ENCODE data around the gene YAF2.
A peak's percentile ranks its signal among the peaks of the same experiment; 100 is the strongest.
"Not testable (repeated sequence)": the region's sequence is repeated elsewhere in the genome, so short reads cannot be mapped to it uniquely, and the experiment has no call there.

Gene YAF2

DNA sequence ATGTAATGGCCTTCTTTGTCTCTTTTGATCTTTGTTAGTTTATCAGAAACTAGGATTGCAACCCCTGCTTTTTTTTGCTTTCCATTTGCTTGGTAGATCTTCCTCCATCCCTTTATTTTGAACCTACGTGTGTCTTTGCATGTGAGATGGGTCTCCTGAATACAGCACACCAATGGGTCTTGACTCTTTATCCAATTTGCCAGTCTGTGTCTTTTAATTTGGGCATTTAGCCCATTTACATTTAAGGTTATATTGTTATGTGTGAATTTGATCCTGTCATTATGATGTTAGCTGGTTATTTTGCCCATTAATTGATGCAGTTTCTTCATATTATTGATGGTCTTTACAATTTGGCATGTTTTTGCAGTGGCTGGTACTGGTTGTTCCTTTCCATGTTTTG, 14.6 kb upstream of the YAF2 start:
- not testable (repeated sequence) for DNase-seq

DNA sequence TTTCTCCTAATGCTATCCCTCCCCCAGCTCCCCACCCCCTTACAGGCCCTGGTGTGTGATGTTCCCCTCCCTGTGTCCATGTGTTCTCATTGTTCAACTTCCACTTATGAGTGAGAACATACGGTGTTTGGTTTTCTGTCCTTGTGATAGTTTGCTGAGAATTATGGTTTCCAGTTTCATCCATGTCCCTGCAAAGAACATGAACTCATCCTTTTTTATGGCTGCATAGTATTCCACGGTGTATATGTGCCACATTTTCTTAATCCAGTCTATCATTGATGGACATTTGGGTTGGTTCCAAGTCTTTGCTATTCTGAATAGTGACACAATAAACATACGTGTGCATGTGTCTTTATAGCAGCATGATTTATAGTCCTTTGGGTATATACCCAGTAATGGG, 11.0 kb upstream of the YAF2 start:
- not testable (repeated sequence) for DNase-seq

DNA sequence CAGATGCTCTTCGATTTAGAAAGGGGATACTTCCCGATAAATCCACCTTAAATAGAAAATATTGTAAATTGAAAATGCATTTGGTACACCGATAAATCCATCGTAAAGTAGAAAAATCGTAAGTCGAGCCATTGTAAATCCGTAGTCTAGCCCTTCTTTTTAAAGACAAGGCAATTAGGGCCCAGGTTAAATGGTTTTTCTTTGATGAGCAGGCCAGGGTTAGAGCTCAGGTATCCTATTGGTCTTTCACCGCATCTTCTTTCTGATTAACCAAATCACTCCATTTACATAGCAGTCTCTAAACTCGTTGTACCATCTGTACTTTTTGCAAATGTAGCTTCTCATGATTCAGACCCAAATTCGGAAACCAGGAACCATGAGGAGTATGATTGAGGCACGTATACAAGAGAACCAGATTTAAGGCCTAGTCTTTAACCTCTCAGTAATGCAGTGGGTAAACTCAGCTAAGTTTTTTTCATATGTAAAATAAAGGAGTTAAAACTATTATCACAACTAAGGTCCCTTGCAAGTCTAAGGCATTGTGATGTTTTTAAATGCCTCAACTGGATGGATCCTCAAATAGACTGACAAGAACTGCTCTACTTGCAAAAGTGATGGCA, 2.2 kb upstream of the YAF2 start:
- DNase-seq: no peak

DNA sequence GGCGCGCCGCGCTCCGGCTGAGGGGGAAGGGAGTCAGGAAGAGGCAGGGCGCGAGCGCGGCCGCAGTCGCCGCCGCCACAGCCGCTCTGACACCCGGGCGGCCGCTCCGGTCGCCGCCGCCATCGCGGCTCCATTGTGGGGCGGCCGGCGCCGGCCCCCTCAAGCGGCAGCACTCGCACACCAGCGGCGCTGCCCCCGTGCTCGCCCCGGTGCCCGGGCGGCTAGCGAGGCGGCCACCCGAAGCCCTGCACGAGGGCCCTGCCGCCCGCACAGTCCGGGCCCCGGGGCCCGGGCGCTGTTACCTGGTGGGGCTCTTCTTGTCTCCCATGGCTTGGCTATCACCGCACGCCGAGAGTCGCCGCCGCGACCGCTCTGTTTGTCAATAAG, 202 bp downstream of the YAF2 start:
- DNase-seq: no peak

DNA sequence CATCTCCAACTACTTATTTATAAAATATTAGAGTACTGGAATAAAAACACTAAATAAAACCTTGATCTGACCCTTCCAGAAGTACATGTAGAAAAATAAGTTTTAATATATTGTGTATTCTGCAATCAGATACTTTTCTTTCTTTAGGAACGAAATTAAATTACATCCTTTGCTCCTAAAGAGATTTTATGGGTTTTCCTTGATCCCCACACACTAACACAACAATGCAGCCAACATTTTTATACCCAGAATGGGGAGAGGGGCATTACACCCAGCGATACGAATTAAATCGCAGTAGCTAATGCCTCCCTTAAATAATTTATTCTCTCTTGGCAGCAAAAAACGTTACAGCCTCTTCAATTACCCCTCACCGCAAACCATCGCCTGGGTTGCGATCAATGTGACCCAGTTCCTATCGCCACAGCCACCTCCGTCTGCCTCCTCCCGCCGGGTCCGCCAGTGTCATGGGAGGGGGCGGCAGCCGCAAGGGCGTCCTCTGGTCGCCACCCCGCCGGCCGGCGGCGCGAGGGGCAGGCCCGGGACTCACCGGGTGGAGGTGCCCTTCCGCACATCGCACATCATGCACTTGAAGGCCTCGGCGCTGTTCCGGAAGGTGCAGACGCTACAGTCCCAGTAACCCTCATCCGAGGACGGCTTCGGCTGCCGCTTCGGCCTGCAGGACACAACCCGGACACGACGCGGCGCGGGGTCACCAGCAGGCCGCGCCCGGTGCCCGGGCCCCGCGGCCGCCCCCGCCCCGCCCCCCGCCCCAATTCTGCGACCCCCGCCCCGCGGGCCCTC, 796 bp downstream of the YAF2 start:
- peak; percentile 81 for DNase-seq

DNA sequence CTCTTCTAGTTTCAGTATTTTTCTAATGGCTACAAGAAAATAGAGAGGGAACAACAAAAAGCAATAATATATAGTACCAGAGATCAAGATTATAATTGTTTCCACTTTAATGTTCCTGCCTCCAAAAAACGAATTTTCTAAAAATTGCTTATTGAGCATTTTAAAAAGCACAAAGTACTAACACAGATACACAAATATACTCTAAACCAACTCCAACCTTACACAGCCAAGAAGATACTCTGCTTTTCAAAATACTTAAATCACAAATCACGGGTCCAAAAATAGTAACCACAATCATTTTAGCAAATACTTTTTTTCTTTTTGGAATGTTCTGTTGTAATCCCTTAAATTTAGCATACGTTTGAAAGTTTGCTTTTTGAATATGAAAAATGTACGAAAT, 2.0 kb downstream of the YAF2 start:
- DNase-seq: no peak

DNA sequence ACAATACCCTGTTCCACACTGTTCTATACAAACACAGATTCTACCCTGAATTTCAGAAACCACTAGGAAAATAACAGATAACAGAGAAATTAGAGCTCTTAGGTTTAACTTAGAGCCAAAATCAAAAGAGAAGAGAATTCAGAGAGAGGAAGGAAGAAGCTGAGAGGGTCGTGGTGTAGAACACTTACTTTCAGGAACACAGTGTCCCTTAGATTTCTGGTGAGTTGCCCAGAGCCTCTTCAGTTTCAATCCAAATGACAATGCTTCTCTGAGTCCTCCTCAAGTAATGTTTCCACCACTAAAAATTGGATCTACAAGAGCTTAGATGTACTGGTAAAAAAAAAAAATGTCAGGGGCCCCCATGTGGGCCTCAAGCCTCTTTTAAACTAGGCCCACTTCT, 2.6 kb downstream of the YAF2 start:
- DNase-seq: no peak

DNA sequence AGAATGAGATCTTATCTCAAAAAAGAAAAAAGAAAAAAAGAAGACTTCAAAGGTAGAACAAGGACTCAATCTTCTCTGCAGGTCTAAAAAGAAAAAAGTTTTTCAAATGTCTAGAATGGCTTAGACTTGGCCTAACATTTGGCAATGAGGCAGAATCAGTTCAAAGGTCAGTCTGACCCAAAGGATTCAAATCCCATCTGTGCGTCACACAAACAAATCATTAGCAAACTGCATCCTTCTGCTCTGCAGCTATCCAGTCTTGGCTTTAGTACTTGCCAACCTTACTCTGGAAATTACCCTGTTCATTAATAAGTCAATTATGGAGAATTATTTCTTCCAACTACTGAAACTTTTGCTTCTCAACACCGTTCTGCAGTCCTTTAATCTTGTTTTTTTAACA, 3.1 kb downstream of the YAF2 start:
- no peak for DNase-seq

DNA sequence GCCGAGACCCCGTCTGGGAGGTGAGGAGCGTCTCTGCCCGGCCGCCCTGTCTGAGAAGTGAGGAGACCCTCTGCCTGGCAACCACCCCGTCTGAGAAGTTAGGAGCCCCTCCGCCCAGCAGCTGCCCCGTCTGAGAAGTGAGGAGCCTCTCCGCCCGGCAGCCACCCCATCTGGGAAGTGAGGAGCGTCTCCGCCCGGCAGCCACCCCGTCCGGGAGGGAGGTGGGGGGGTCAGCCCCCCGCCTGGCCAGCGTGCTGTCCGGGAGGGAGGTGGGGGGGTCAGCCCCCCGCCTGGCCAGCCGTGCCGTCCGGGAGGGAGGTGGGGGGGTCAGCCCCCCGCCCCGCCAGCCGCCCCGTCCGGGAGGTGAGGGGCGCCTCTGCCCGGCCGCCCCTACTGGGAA, 10.5 kb downstream of the YAF2 start:
- DNase-seq: not testable (repeated sequence)

DNA sequence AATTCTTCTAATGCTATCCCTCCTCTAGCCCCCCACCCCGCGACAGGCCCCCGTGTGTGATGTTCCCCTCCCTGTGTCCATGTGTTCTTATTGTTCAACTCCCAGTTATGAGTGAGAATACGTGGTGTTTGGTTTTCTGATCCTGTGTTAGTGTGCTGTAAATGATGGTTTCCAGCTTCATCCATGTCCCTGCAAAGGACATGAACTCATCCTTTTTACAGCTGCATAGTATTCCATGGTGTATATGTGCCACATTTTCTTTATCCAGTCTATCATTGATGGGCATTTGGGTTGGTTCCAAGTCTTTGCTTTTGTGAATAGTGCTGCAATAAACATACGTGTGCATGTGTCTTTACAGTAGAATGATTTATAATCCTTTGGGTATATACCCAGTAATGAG, 13.5 kb downstream of the YAF2 start:
- DNase-seq: not testable (repeated sequence)

DNA sequence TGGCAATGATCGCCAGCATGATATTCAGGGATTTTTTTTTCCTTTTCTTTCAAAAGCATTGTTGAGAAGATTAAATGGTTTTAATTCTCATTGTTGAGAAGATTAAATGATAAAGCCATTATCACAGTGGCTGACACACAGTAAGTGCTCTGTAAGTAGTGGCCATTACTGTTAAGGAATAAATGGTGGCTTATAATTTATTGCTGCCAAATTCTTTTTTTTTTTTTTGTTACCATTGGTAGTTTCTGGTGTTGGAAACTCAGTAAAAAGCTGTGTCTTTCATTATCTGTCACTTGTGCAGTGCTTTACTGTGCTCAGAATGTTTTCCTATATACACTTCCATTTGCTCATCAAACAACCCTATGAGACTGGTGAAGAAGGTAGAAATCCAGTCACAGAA, 15.3 kb downstream of the YAF2 start:
- no peak for DNase-seq

DNA sequence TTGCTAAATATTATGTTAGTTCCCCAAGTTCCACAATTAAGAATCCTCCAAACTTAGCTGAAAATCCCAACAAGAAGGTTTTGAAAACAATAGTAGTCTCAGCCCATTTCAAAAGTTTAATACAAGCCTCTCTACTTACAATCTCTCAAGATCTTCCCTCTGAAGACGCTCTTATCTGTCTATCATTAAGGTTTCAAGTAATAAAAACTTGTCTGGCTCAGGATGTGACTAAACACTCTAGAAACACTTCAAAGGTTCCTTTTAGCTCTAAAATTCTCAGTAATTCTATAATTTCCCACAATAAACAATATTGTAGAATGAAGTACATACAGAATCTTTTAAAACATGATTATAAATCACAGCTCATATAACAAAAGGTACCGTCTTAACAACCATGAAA, 16.3 kb downstream of the YAF2 start:
- DNase-seq: no peak

DNA sequence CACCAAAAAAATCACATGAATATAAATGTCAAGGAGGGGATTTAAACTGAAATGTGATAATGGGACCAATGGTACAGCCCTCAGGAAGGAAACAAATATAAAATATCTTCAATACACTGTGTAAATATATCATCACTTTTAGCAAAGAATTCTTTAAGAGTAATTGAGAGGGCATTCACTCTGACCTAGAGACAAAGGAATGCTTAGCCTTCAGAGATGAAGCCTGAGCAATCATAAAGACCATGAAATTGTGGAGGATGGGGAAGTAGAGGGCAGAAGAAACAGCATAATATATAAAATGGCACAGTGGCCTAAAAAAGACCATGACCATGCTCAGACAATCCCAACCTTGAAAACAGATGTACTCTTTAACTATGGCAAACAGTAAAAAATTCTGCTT, 20.4 kb downstream of the YAF2 start:
- DNase-seq: no peak

DNA sequence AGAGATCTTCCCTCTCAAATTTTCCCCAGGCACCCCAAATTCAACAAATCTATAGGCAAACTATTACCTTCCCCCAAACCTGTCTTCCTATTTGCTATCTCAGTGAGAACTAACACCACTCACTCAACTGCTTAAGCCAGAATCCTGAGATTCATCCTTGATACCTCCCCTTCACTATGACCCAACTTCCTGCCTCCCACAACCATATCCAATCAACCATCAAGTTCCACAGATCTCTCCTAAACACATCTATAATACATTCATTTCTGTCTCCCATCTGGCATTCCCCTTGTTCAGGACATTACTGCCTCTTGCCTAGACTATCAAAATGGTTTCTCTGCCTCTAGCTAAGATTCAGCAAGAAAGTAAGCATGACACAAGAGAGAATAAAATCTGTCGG, 21.3 kb downstream of the YAF2 start:
- no peak for DNase-seq

DNA sequence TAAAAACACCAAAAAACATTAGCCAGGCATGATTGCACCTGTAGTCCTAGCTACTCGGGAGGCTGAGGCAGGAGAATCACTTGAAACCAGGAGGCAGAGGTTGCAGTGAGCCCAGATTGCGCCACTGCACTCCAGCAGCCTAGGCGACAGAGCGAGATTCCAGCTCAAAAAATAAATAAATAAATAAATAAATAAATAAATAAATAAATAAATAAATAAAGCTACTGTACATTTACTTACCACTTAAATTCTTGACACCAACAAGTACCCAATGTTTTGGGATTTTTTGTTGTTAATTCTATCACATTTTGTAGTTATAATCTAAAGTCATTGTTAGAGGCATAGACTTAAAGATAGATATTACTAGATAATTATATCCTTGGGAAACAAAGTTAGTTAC, 22.3 kb downstream of the YAF2 start:
- DNase-seq: not testable (repeated sequence)

DNA sequence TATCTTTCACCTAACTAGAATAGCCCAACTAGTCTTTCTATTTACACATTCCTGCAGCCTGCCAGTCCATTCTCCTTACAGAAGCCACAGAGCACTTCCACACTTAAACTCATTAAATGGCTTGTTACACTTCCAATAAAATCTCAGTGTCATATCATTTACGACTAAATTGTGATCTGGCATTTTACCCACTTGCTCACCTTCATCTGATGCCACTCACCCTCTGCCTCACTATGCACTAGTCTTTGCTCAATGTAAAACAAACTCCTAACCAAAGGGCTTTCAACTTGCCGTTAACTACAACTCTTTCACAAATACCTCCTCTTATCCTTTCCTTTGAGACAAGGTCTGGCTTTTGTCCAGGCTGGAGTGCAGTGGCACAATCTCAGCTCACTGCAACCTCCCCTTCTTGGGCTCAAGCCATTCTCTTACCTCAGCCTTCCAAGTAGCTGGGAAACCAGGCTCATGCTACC, 24.1 kb downstream of the YAF2 start:
- DNase-seq: no peak

DNA sequence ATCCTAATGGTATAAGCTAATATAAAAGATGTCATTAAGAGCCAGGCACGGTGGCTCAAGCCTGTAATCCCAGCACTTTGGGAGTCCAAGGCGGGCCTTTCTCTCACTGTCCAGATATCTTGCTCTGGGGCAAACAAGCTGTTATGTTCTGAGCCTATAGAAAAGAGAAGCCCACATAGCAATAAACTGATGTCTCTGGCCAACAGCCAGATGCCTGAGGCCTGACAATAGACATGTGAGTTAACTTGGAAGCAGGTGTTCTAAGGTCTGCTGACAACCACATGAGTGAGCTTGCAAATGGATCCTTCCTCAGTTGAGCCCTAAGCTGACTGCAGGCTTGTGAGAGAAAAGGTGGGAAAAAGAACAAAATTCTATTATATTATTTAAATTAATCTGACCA, 25.0 kb downstream of the YAF2 start:
- no peak for DNase-seq

DNA sequence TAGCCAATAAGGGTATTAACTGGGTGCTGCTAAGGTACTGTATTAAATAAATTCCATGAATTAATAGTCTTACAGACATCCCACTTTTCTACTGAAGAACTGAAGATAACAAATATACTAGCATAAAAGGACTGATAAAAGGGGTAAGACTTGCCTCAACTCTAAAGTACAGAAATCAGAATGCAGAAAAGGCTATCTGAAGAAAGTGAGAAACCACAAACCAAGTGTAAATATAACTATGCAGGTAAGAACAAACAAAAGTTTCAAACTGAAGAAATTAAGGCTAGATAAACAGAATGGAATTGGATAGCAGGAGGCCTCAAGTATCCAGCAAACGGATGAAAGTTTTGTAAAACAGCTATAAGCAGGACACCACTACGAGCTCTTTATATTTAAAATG, 29.5 kb downstream of the YAF2 start:
- DNase-seq: no peak

DNA sequence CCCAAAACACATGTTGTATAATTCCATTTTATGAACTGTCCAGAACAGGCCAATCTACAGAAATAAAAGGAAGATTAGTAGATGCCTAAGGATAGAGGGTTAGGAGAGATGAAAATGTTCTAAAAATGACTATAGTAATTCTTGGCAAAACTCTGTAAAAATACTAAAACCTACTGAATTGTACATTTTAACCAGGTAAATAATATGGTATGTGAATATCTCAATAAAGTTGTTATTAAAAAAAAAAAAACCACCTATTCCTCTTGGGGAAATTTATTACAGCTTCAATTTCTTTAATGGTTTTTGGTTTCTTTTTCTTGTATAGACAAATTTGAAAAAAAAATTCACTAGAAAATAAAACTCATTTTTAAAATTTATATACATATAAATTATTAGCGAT, 33.2 kb downstream of the YAF2 start:
- no peak for DNase-seq

DNA sequence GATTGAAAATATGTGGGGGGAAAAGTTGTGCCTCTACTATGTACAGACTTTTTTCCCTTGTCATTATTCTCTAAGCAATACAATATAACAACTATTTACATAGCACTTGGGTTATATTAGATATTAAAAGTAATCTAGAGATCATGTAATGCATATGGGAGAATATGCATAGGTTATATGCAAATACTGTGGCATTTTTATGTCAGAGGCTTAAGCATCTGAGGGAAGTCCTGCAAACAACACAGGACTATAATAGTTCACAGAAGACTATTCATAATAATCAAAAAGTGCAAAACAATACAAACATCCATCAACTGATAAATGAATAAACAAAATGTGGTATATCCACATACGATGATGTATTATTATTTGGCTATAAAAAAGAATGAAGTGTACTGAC, 33.7 kb downstream of the YAF2 start:
- no peak for DNase-seq

DNA sequence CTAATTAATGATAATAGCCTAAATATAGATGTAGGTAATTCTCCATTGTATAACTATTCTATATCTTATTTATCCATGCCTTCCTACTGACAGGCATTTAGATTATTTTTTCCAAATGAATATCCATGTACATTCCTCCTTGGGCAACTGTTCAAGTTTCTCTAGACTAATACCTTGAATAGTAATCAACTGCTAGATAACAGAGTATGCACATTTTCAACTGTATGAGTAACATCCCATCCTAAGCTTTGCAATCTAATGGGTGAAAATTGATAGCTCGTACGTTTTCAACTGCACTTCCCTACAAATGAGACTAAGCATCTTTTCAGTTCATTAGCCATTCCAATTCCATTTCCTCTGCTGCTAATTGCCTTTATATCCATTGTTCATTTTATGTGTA, 37.0 kb downstream of the YAF2 start:
- DNase-seq: no peak

DNA sequence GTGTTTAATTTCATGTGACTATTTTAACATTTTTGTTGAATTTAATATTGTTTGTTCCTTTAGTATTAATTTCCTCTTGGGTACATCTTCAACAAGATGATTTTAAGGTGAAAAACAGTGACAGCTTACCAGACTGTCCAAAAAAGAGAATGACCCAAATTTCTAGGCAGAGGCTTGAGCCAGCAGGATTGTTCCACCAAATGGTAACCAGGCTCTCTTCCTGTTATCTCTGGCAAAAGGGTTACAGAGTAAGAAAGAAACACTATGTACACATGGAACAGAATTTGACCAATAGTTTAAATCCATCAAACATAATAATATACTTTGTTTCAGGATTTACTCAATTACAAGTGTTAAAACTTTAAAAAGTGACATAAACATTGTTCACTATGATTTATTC, 39.0 kb downstream of the YAF2 start:
- no peak for DNase-seq

DNA sequence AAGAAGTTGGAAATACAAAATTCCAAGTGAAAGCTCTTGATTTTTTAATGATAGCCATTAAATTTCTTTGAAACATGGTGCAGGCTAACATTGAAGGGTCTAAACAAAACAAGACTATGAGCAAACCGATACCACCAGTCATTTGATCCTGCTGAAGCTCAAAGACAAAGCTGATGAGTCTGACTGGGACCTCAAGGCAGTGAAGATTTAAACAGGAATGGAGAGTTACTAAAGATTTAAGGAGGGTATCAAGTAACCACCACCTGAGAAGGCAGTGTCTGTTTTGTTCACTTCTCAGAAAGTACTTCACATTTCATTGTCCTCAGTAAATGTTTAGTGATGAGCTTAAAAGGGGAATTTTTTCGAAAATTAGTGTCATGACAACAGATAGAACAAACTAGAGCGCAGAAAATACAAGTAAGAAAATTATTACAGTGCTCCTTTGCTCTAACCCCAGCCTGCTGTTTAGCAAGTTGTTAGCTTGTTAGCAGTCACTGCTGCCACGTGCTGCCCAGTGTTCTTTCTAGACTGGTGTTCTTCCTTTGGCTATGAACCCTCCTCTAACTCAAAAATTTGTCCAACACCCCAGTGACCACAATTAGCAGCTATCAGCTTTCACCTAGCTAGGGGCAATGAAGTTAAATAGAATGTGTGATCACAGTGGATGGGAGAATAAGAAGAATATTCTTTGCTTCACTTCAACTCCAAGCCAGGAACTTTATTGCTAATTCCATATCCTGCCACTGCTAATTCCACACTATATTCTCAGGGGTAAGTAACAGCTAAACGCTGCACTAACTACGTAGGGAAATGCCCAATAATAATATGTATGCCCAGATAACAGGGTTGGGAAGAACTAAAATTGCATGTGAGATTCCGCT, 41.1 kb downstream of the YAF2 start:
- no peak for DNase-seq

DNA sequence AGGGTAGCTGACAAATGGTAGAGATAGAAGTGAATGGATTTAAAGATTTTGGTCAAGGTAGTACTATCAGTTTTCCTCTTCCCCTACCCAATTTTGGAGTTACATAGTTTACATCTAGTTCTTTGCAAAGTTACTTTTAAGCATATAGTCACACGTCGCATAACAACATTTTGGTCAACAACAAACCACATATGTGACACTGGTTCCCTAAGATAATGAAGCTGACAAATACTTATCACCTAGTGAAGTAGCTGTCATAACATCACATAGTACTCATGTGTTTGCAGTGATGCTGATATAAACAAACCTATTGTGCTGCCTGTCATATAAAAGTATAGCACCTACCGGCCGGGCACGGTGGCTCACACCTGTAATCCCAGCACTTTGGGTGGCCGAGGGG, 45.4 kb downstream of the YAF2 start:
- no peak for DNase-seq

Measured in CD4-positive, alpha-beta T cell treated with Interleukin-15 for 1 hour (primary cell).